Measurements from ENCODE around the gene CPPED1. TPM values are rescaled to one million over a fixed set of nuclear protein-coding genes. Genes with fewer than 3 reads are reported as not detected.

CPPED1 gene
- total and polyA plus RNA-seq, 2 donors from 2014 or later: 29.7 to 41.1 TPM

GRCh38 chr16:12664164-12664733 is 139.4 kb downstream of the CPPED1 start:
- DNase-seq (no peak), FAIRE-seq (no peak)
- H3K27me3 ChIP-seq (ENCODE audit: control insufficient read depth, insufficient read depth, low read length): no peaks in the 10 kb centered on the region
- no peak overlapping the region for H3K9ac ChIP-seq (ENCODE audit: low read length in 3 of 3)
- TF ChIP-seq, protein P1, sequence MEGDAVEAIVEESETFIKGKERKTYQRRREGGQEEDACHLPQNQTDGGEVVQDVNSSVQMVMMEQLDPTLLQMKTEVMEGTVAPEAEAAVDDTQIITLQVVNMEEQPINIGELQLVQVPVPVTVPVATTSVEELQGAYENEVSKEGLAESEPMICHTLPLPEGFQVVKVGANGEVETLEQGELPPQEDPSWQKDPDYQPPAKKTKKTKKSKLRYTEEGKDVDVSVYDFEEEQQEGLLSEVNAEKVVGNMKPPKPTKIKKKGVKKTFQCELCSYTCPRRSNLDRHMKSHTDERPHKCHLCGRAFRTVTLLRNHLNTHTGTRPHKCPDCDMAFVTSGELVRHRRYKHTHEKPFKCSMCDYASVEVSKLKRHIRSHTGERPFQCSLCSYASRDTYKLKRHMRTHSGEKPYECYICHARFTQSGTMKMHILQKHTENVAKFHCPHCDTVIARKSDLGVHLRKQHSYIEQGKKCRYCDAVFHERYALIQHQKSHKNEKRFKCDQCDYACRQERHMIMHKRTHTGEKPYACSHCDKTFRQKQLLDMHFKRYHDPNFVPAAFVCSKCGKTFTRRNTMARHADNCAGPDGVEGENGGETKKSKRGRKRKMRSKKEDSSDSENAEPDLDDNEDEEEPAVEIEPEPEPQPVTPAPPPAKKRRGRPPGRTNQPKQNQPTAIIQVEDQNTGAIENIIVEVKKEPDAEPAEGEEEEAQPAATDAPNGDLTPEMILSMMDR (IDR thresholded peaks at IDR 0.05; ENCODE audit: borderline replicate concordance, extremely low read depth, insufficient read depth): no peak
- intact Hi-C loops (cut with DNase I): no loop called here
- H3K4me3 ChIP-seq (ENCODE audit: low read length in 3 of 3): no peak overlapping the region
- H3K27ac ChIP-seq (ENCODE audit: low read depth in 2 of 2, low read length in 2 of 2): no peak overlapping the region
- H3K4me1 ChIP-seq (ENCODE audit: control insufficient read depth in 2 of 3, insufficient read depth in 2 of 3, low read depth in 1 of 3, low read length in 3 of 3): no peaks in the 10 kb centered on the region
- no peaks in the 10 kb centered on the region for H3K9me3 ChIP-seq (ENCODE audit: control insufficient read depth in 2 of 3, insufficient read depth in 1 of 3, low read length in 3 of 3)
- H3K36me3 ChIP-seq (ENCODE audit: control insufficient read depth in 2 of 3, insufficient read depth in 3 of 3, low read length in 3 of 3): peaks cover 0 to 2% (median 0%) of the 10 kb centered on the region in 3 donors

DNA sequence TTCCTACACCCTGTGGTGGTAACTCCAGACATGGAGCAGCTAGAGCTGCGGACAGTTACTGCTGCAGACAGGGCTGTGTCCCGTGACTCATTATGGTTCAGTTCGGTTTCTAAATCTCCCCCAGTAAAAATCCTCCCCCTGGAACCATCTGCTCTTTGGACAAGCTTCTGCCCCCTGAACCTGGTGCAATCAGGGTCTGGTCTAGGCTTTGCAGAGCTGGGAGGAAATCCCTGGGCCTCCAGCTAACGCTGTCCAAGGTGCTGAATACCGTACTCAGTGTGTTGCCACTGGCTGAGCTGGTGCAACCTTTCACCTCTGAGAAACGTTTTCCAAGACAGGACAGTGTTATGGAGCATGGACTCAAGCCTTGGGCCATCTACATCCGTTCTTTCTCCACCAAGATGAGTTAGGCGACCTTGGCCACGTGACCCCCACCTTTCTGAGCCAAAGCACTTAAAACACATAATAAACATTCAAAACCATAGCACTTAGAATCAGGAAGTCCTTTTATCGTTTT is 142.0 kb downstream of the CPPED1 start:
- no peaks in the 10 kb centered on the region for H3K9me3 ChIP-seq (ENCODE audit: control insufficient read depth in 2 of 3, insufficient read depth in 1 of 3, low read length in 3 of 3)
- no peak overlapping the region for H3K4me3 ChIP-seq (ENCODE audit: low read length in 3 of 3)
- no peak for FAIRE-seq
- H3K4me1 ChIP-seq (ENCODE audit: control insufficient read depth in 2 of 3, insufficient read depth in 2 of 3, low read depth in 1 of 3, low read length in 3 of 3): no peaks in the 10 kb centered on the region
- TF ChIP-seq, protein P1 (IDR thresholded peaks at IDR 0.05; ENCODE audit: borderline replicate concordance, extremely low read depth, insufficient read depth): no peak
- no peaks in the 10 kb centered on the region for H3K27me3 ChIP-seq (ENCODE audit: control insufficient read depth, insufficient read depth, low read length)
- peak in 4 of 5 donors; percentile 74 to 93 (median 89) for DNase-seq
- no peak overlapping the region for H3K9ac ChIP-seq (ENCODE audit: low read length in 3 of 3)
- peaks cover 0 to 2% (median 0%) of the 10 kb centered on the region in 3 donors for H3K36me3 ChIP-seq (ENCODE audit: control insufficient read depth in 2 of 3, insufficient read depth in 3 of 3, low read length in 3 of 3)
- no peak overlapping the region for H3K27ac ChIP-seq (ENCODE audit: low read depth in 2 of 2, low read length in 2 of 2)
- intact Hi-C loops (cut with DNase I): no loop called here

DNA sequence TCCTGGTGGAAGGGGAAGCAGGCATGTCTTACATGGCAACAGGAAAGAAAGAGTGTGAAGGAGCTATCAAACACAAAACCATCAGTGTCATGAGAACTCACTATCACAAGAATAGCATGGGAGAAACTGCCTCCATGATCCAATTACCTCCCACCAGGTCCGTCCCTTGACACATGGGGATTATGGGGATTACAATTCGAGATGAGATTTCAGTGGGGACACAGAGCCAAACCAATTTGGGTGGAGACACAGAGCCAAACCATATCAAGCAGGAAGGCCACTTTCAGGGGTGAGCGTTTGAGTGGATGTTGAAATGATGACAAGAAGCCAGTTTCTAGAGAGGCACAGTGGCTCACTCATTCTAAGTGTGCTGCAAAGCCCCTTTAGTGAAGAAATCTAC is 143.8 kb downstream of the CPPED1 start:
- Histone ChIP-seq H3K9ac (ENCODE audit: low read length in 3 of 3) (no peak overlapping the region), H3K36me3 (ENCODE audit: control insufficient read depth in 2 of 3, insufficient read depth in 3 of 3, low read length in 3 of 3) (peaks cover 0 to 2% (median 0%) of the 10 kb centered on the region in 3 donors), H3K4me1 (ENCODE audit: control insufficient read depth in 2 of 3, insufficient read depth in 2 of 3, low read depth in 1 of 3, low read length in 3 of 3) (no peaks in the 10 kb centered on the region), H3K27ac (ENCODE audit: low read depth in 2 of 2, low read length in 2 of 2) (no peak overlapping the region), H3K9me3 (ENCODE audit: control insufficient read depth in 2 of 3, insufficient read depth in 1 of 3, low read length in 3 of 3) (no peaks in the 10 kb centered on the region), H3K4me3 (ENCODE audit: low read length in 3 of 3) (no peak overlapping the region), H3K27me3 (ENCODE audit: control insufficient read depth, insufficient read depth, low read length) (no peaks in the 10 kb centered on the region)
- DNase-seq (no peak), FAIRE-seq (no peak)
- TF ChIP-seq, protein P1 (IDR thresholded peaks at IDR 0.05; ENCODE audit: borderline replicate concordance, extremely low read depth, insufficient read depth): no peak
- intact Hi-C loops (cut with DNase I): no loop called here

All from kidney (tissue), 14 donors.